IMR-90 (cell line): Measurements from ENCODE around the gene KRT38. TPM values are rescaled to one million over a fixed set of nuclear protein-coding genes. Genes with fewer than 3 reads are reported as not detected.

Experiments used
- ATAC-seq: fragments of 200-7000 bp; cut with Tn5 transposase; 2 replicates; pipeline ENCODE4 v1.9.1; 2020; ENCODE audit warnings: low read depth, mild to moderate bottlenecking, moderate library complexity
- BruUV-seq: library from RNA; stranded (reverse); fragments of 400-500 nt; replicated peaks from 2 replicates; lab custom pipeline; 2021; lab: Mats Ljungman, UMichigan
- CTCF ChIA-PET: fragments of 300-600 bp; formaldehyde crosslinking; extraction: SDS; loops from one replicate; lab custom pipeline; 2021; ENCODE audit warnings: antibody characterized with exemption; lab: Yijun Ruan, JAX
- POLR2A ChIA-PET: fragments of 300-600 bp; sonication (Branson Sonifier 250); formaldehyde crosslinking; loops from one replicate; lab custom pipeline; 2022; ENCODE audit warnings: antibody characterized with exemption; ENCODE audit not compliant: unreplicated experiment; lab: Charles Lee
- DNase-seq: peaks from one replicate; pipeline ENCODE4 v3.0.0; 2013
- H2AFZ ChIP-seq: replicated peaks from 2 replicates; pipeline ENCODE3; 2013; ENCODE audit warnings: low read length, mild to moderate bottlenecking; ENCODE audit not compliant: poor library complexity
- H2AK5ac ChIP-seq: 2 replicates; pipeline ENCODE4 v1.6.1; 2013; ENCODE audit warnings: low read depth, low read length, inconsistent platforms
- H2AK9ac ChIP-seq: replicated peaks from 2 replicates; pipeline ENCODE3; 2013; ENCODE audit warnings: mild to moderate bottlenecking, low read depth, low read length, moderate library complexity; ENCODE audit not compliant: poor library complexity
- H2BK120ac ChIP-seq: 2 replicates; pipeline ENCODE4 v1.6.1; 2013; ENCODE audit warnings: low read depth, low read length, inconsistent platforms
- H2BK15ac ChIP-seq: 3 replicates; pipeline ENCODE4 v1.6.1; 2013; ENCODE audit warnings: low read depth, low read length, inconsistent platforms
- H2BK20ac ChIP-seq: 2 replicates; pipeline ENCODE4 v1.6.1; 2013; ENCODE audit warnings: low read depth, mild to moderate bottlenecking, inconsistent platforms, low read length, moderate library complexity
- H2BK5ac ChIP-seq: 2 replicates; pipeline ENCODE4 v1.6.1; 2013; ENCODE audit warnings: mild to moderate bottlenecking, low read depth, low read length, inconsistent platforms; ENCODE audit not compliant: poor library complexity, severe bottlenecking
- H3K14ac ChIP-seq: replicated peaks from 2 replicates; pipeline ENCODE4 v1.6.1; 2013; ENCODE audit warnings: low read depth, low read length, inconsistent platforms
- H3K18ac ChIP-seq: 2 replicates; pipeline ENCODE4 v1.6.1; 2013; ENCODE audit warnings: low read depth, low read length, control low read depth
- H3K23ac ChIP-seq: 2 replicates; pipeline ENCODE4 v1.6.1; 2013; ENCODE audit warnings: low read depth, low read length, inconsistent platforms
- H3K27ac ChIP-seq: 2 replicates; pipeline ENCODE4 v1.5.1; 2013; ENCODE audit warnings: mild to moderate bottlenecking, control low read depth, low read length; ENCODE audit not compliant: insufficient read depth
- H3K27me3 ChIP-seq: 2 replicates; pipeline ENCODE4 v1.6.1; 2013; ENCODE audit warnings: low read length; ENCODE audit not compliant: control insufficient read depth, insufficient read depth
- H3K36me3 ChIP-seq: 2 replicates; pipeline ENCODE4 v1.6.1; 2013; ENCODE audit warnings: low read length, mixed read lengths; ENCODE audit not compliant: control insufficient read depth, insufficient read depth
- H3K4ac ChIP-seq: 2 replicates; pipeline ENCODE4 v1.6.1; 2013; ENCODE audit warnings: low read depth, low read length, inconsistent platforms
- H3K4me1 ChIP-seq: 2 replicates; pipeline ENCODE4 v1.6.1; 2013; ENCODE audit warnings: low read length, mixed read lengths; ENCODE audit not compliant: control insufficient read depth, insufficient read depth
- H3K4me2 ChIP-seq: 2 replicates; pipeline ENCODE4 v1.6.1; 2013; ENCODE audit warnings: low read depth, mild to moderate bottlenecking, control low read depth, low read length, moderate library complexity
- H3K4me3 ChIP-seq: 2 replicates; pipeline ENCODE4 v1.5.1; 2013; ENCODE audit warnings: low read depth, mild to moderate bottlenecking, control low read depth, low read length, moderate library complexity; ENCODE audit not compliant: insufficient read depth
- H3K56ac ChIP-seq: 2 replicates; pipeline ENCODE4 v1.6.1; 2013; ENCODE audit warnings: low read length, inconsistent platforms; ENCODE audit not compliant: insufficient read depth; ENCODE audit errors: extremely low read depth
- H3K79me1 ChIP-seq, 2 experiments: 2 replicates each; pipeline ENCODE4 v1.6.1; 2013; ENCODE audit warnings: low read length in 2 of 2, inconsistent platforms in 1 of 2, low read depth in 1 of 2
- H3K9ac ChIP-seq: 2 replicates; pipeline ENCODE4 v1.6.1; 2013; ENCODE audit warnings: low read depth, low read length, control low read depth
- H3K9me1 ChIP-seq: 2 replicates; pipeline ENCODE4 v1.6.1; 2013; ENCODE audit warnings: low read length, inconsistent platforms; ENCODE audit not compliant: insufficient read depth
- H3K9me3 ChIP-seq: 2 replicates; pipeline ENCODE4 v1.6.1; 2013; ENCODE audit warnings: low read length; ENCODE audit not compliant: control insufficient read depth, insufficient read depth
- H4K20me1 ChIP-seq: 2 replicates; pipeline ENCODE4 v1.6.1; 2013; ENCODE audit warnings: low read length, inconsistent platforms; ENCODE audit not compliant: insufficient read depth
- H4K5ac ChIP-seq: 2 replicates; pipeline ENCODE4 v1.6.1; 2013; ENCODE audit warnings: mild to moderate bottlenecking, low read depth, low read length, control low read depth
- H4K8ac ChIP-seq, 2 experiments: 2 replicates each; pipeline ENCODE4 v1.6.1; 2013; ENCODE audit warnings: low read depth in 2 of 2, low read length in 2 of 2, control low read depth in 1 of 2, inconsistent platforms in 1 of 2
- H4K91ac ChIP-seq: 2 replicates; pipeline ENCODE4 v1.6.1; 2013; ENCODE audit warnings: low read depth, low read length, inconsistent platforms; ENCODE audit not compliant: insufficient read depth
- ELK1 ChIP-seq: fragments of 150-350 bp; IDR thresholded peaks from 2 replicates; pipeline ENCODE4 v1.6.1; 2016; ENCODE audit warnings: low read depth, mild to moderate bottlenecking, low read length, moderate library complexity, borderline replicate concordance
- WGBS, 2 experiments: methylation state at CpG; one replicate each; pipeline versions ENCODE4 v1.1.5 to v1.1.7; 2013; ENCODE audit warnings: missing lambda C conversion rate in 2 of 2; ENCODE audit not compliant: insufficient read length in 1 of 2; ENCODE audit errors: extremely low coverage in 2 of 2; 5-methylcytosine and 5-hydroxymethylcytosine counted together
- dilution Hi-C: fragments of 300-500 bp; cut with HindIII; formaldehyde crosslinking; loops from one replicate; pipeline ENCODE4 v1.14.3; 2018; ENCODE audit warnings: low sequenced_read_pairs; ENCODE audit not compliant: unreplicated experiment
- in situ Hi-C: fragments of 300-500 bp; cut with MboI; formaldehyde crosslinking; loops from 3 replicates; pipeline ENCODE4 v1.14.3; 2019; ENCODE audit warnings: low sequenced_read_pairs, inconsistent platforms, mixed read lengths
- intact Hi-C: fragments of 100-400 bp; cut with micrococcal nuclease; formaldehyde crosslinking; loops from 2 replicates; pipeline ENCODE4 v1.10.0; 2022
- polyA plus RNA-seq, 3 experiments: library from polyadenylated mRNA; depleted of rRNA; stranded (reverse); fragments of >200 nt; gene quantifications; 2 replicates each; pipeline ENCODE4 v1.2.3, GENCODE V29; 2012; ENCODE audit warnings: low replicate concordance in 1 of 3
- total RNA-seq: library from RNA; depleted of rRNA; stranded (reverse); fragments of >200 nt; gene quantifications from 2 replicates; pipeline ENCODE4 v1.2.3, GENCODE V29; 2012

Gene KRT38
- total and polyA plus RNA-seq, 2 of the 4 experiments (the other 2 are of a cell fraction): 0.09 TPM; not detected in 1

- intact Hi-C loops: no loop called here
- H3K18ac ChIP-seq: peak overlapping the region; percentile 18; the same call in 1 of the 2 replicates
- peaks cover 24% of the 10 kb centered on the region for H3K9me1 ChIP-seq
- H3K27ac ChIP-seq: no peak overlapping the region
- H2AK9ac ChIP-seq: no peak overlapping the region
- peak overlapping the region; percentile 35 for H2BK20ac ChIP-seq
- TF ChIP-seq ELK1: no peak
- in situ Hi-C loops: no loop called here
- peak overlapping the region; percentile 71; the same call in 1 of the 2 replicates for H2AK5ac ChIP-seq
- CTCF ChIA-PET: interaction anchor here (1.4 to 1.5 kb wide), 2 partner anchors 235 to 249 kb away, joined by 3 to 4 read pairs; no protein-coding TSS in a partner anchor
- dilution Hi-C loops: no loop called here
- no peak for DNase-seq
- H3K4me3 ChIP-seq: no peak overlapping the region
- no peak overlapping the region for H3K9ac ChIP-seq
- no peak overlapping the region for H4K5ac ChIP-seq
- H2BK120ac ChIP-seq: peak overlapping the region; percentile 86; the same call in 1 of the 2 replicates
- POLR2A ChIA-PET: no interaction called here
- H3K27me3 ChIP-seq: no peaks in the 10 kb centered on the region
- H4K8ac ChIP-seq: no peak overlapping the region; a peak in 1 of 4 replicates
- no peak overlapping the region for H3K23ac ChIP-seq
- WGBS, 2 experiments: no CpG with 5 or more reads among the region's 2 CpGs
- peak overlapping the region; percentile 3 for H2BK5ac ChIP-seq
- no peak for ATAC-seq
- no TSS peak for BruUV-seq
- H4K91ac ChIP-seq: peak overlapping the region; percentile 64
- H3K79me1 ChIP-seq: no peaks in the 10 kb centered on the region
- peak overlapping the region; percentile 58; the same call in 2 of the 3 replicates for H2BK15ac ChIP-seq
- peak overlapping the region; percentile 51; the same call in 1 of the 2 replicates for H3K14ac ChIP-seq
- H3K4me1 ChIP-seq: peaks cover 24% of the 10 kb centered on the region
- H2AFZ ChIP-seq: no peak overlapping the region
- no peak overlapping the region for H3K4me2 ChIP-seq
- no peak overlapping the region for H3K56ac ChIP-seq
- H3K4ac ChIP-seq: peak overlapping the region; percentile 28
- no peaks in the 10 kb centered on the region for H3K9me3 ChIP-seq
- no peaks in the 10 kb centered on the region for H3K36me3 ChIP-seq
- no peaks in the 10 kb centered on the region for H4K20me1 ChIP-seq
These were observed 26.8 kb downstream of the KRT38 start for GRCh38 chr17:41413982-41414381.
